GM06990 (cell line): ENCODE measurements around the gene LUC7L.
"Not testable (repeated sequence)": the region's sequence is repeated elsewhere in the genome, so short reads cannot be mapped to it uniquely, and the experiment has no call there.

ENCODE experiments used
- DNase-seq: peaks from one replicate; pipeline ENCODE4 v3.0.0-alpha.2; 2011; ENCODE audit not compliant: insufficient read length; ENCODE audit errors: extremely low read depth
- H3K27me3 ChIP-seq: replicated peaks from 2 replicates; pipeline ENCODE4 v1.6.0; 2011; ENCODE audit warnings: low read length; ENCODE audit not compliant: control insufficient read depth, insufficient read depth
- H3K36me3 ChIP-seq: 2 replicates; pipeline ENCODE4 v1.5.1; 2011; ENCODE audit warnings: low read length; ENCODE audit not compliant: control insufficient read depth, insufficient read depth
- H3K4me3 ChIP-seq: replicated peaks from 2 replicates; pipeline ENCODE4 v1.5.1; 2011; ENCODE audit warnings: low read depth, mild to moderate bottlenecking, control low read depth, low read length
- CTCF ChIP-seq: IDR thresholded peaks from 2 replicates; pipeline ENCODE4 v1.5.1; 2011; ENCODE audit warnings: low read length, control low read depth, mild to moderate bottlenecking, inconsistent platforms; ENCODE audit not compliant: insufficient read depth, poor library complexity, severe bottlenecking

The LUC7L gene

GRCh38 chr16:165539-166374 lies 63.5 kb downstream of the LUC7L start, which contains the start of gene HBM:
TSS of gene HBM (plus strand) at chr16:165978. CDS start at chr16:165998, 20 bp downstream.
- DNase-seq: no peak
- no peak within 1 kb of the TSS for H3K4me3 ChIP-seq
- TF ChIP-seq CTCF: no peak
- peaks cover 2% of the 10 kb centered on the region; the same call in 1 of the 2 replicates for H3K27me3 ChIP-seq
- H3K36me3 ChIP-seq: no peaks in the 10 kb centered on the region

GRCh38 chr16:164827-165538 lies 64.3 kb downstream of the LUC7L start:
- no peak overlapping the region for H3K4me3 ChIP-seq

GRCh38 chr16:164134-164823 lies 65.0 kb downstream of the LUC7L start:
- not testable (repeated sequence) for H3K4me3 ChIP-seq, H3K36me3 ChIP-seq, DNase-seq, H3K27me3 ChIP-seq

More at GRCh38 chr16:164827-165538, 64.3 kb downstream of the LUC7L start:
- no peak for TF ChIP-seq CTCF
- Histone ChIP-seq H3K36me3 (no peaks in the 10 kb centered on the region), H3K27me3 (peaks cover 2% of the 10 kb centered on the region; the same call in 1 of the 2 replicates)
- DNase-seq: no peak

GRCh38 chr16:163696-164095 lies 65.6 kb downstream of the LUC7L start:
- not testable (repeated sequence) for DNase-seq, H3K27me3 ChIP-seq, H3K4me3 ChIP-seq, H3K36me3 ChIP-seq

GRCh38 chr16:163139-163538 lies 66.1 kb downstream of the LUC7L start:
- DNase-seq, H3K36me3 ChIP-seq, H3K4me3 ChIP-seq, H3K27me3 ChIP-seq: not testable (repeated sequence)

GRCh38 chr16:162271-162991 lies 66.8 kb downstream of the LUC7L start:
- H3K27me3 ChIP-seq: peaks cover 2% of the 10 kb centered on the region; the same call in 1 of the 2 replicates
- H3K4me3 ChIP-seq: no peak overlapping the region
- no peaks in the 10 kb centered on the region for H3K36me3 ChIP-seq
- no peak for DNase-seq
- no peak for TF ChIP-seq CTCF
